Anterior cingulate cortex (tissue), 58 donors: ENCODE results near the gene FNDC3A.
"Not testable (repeated sequence)": the region's sequence is repeated elsewhere in the genome, so short reads cannot be mapped to it uniquely, and the experiment has no call there.

Experiments used
- DNase-seq, 58 donors: peaks; one replicate each; lab custom pipeline; 2025; lab: John Stamatoyannopoulos, UW

FNDC3A gene

DNA sequence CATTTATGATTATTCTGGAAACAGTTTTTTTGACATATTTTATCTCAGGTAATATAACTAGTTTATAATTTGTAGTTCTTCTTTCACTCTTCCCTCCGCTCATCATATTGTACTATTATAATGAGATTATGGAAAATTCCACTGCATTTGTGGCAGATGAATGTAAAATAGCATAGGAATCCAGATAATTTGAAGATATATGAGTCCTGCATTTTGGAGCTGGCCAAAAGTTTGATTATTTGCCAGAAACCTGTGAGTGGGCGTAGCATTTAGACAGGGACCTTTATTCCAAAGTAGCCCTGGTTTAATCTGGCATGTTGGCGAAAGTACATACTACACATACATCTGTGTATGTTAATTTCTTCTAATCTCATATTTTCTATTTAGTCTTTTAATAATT lies 65.2 kb downstream of the FNDC3A start:
- no peak for DNase-seq

GRCh38 chr13:49042476-49042875 lies 66.8 kb downstream of the FNDC3A start:
- DNase-seq: no peak

GRCh38 chr13:49044008-49044407 lies 68.3 kb downstream of the FNDC3A start:
- DNase-seq: no peak

DNA sequence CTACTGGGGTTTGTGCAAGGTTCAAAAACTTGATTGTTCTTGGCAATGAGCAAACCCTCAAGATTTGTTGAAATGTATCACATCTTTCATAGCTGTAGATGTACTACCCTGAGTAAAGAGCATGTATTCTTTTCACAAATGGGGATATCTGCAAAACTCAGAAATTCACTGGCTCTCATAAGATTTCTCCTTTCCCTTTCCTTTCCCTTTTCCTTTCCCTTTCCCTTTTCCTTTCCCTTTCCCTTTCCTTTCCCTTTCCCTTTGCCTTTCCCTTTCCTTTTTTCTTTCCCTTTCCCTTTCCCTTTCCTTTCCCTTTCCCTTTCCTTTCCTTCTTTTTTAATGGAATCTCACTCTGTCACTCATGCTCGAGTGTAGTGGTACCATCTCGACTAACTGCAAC lies 69.1 kb downstream of the FNDC3A start:
- no peak for DNase-seq

- no peak for DNase-seq
Observed at GRCh38 chr13:49046002-49046401, 70.3 kb downstream of the FNDC3A start.

DNA sequence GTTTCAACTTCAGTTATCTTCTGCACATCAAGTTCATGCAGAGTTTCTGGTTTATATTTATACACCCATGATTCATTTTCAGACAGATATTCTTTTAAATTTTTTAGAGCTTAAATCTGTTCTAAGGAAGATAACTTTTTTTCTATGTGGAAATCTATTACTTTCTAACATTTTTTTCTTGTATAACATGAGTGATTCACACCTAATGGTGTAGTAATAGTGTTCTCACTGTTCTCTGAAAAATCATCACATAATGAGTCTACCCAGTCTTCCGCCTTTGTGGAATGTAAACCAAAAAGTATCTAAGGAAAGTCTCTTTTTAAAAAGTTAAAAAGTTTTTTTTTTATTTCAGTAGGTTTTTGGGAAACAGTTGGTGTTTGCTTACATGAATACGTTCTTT lies 70.8 kb downstream of the FNDC3A start:
- no peak for DNase-seq

DNA sequence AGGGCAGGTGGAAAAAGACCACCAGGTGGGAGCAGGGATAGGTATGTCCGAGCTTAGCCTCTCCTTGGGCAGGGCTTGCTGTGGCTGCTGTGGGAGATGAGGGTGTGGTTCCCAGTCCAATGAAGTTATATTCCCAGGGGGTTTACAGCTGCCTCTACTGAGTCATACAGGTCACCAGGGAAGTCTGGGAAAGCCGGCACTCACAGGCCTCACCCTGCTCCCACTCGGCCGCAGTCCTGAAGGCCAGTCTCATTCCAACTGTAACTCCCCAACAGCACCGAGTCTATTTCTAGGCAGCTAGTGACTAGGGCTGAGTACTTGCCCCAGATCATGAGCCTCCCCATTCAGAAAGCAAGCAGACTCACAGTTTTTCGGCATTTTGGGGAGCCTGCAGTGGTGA lies 77.1 kb downstream of the FNDC3A start:
- no peak for DNase-seq

GRCh38 chr13:49053215-49053614 lies 77.5 kb downstream of the FNDC3A start:
- no peak for DNase-seq

- no peak for DNase-seq
Observed at GRCh38 chr13:49053906-49054305, 78.2 kb downstream of the FNDC3A start.

- no peak for DNase-seq
Observed at GRCh38 chr13:49055021-49055420, 79.3 kb downstream of the FNDC3A start.

- no peak for DNase-seq
Observed at GRCh38 chr13:49057176-49057575, 81.5 kb downstream of the FNDC3A start.

- no peak for DNase-seq
Observed at GRCh38 chr13:49058761-49059160, 83.0 kb downstream of the FNDC3A start.

- DNase-seq: no peak
Observed at GRCh38 chr13:49060678-49061387, 85.1 kb downstream of the FNDC3A start.

GRCh38 chr13:49061388-49061752 lies 85.7 kb downstream of the FNDC3A start:
- DNase-seq: not testable (repeated sequence)

- no peak for DNase-seq
Observed at GRCh38 chr13:49062297-49062896, 86.7 kb downstream of the FNDC3A start.

DNA sequence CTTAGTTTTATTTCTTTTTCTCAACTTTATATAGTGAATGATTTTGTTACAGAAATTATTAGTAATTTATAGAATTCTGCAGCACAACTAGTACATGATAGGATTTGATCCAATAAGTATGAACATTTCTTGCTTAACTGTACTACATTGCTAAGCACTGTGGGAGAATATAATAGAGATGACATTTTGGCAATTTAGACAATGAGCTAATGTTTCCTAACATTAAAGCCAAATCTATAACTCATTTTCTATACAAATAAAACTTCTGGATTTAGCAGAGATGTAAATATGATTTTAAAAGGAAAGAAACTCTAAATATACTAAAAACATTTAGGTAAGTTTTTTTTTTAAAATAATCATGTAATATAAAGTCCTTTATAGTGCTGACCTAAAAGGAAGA lies 87.3 kb downstream of the FNDC3A start:
- DNase-seq: no peak

GRCh38 chr13:49063497-49063896 lies 87.8 kb downstream of the FNDC3A start:
- no peak for DNase-seq

GRCh38 chr13:49064476-49064875 lies 88.8 kb downstream of the FNDC3A start:
- no peak for DNase-seq

DNA sequence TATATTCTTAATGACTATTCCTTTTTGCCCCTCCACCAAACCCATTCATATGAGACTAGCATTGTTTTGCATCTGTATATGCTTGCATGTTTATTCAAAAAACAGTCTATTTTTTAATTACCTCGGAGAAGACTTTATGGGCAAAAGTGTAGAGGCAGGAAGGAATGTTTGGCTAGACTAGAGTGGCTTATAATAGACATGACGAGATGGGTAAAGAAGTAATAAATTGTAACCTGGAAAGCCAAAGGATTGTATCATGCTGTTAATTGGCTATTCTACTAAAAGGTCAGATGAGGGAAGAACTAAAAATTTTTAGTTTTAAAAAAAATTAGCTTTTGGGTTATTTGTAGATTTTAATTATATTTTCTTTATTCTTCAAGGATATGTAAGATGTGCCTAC lies 91.1 kb downstream of the FNDC3A start:
- no peak for DNase-seq

DNA sequence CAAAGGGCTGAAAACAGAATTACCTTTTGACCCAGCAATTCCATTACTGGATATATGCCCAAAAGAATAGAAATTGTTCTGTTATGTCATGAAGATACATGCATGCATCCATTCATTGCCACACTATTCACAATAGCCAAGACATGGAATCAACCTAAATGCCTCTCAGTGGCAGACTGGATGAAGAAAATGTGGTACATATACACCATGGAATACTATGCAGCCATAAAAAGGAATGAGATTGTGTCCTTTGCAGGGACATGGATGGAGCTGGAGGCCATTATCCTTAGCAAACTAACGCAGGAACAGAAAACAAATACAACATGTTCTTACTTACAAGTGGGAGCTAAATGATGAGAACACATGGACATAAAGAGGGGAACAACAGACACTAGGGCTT lies 92.8 kb downstream of the FNDC3A start:
- DNase-seq: not testable (repeated sequence)

DNA sequence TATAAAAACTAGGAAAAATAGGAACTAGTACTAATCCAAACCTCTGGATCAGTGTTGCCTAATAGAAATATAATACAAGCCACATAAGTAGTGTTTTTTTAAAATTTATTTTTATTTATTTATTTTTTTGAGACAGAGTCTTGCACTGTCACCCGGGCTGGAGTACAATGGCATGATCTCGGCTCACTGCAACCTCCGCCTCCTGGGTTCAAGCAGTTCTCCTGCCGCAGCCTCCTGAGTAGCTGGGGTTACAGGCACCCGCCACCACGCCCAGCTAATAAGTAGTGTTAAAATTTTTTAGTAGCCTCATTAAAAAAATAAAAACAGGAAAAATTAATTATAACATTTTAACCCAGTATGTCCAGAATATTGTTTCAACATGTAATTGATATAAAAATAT lies 94.3 kb downstream of the FNDC3A start:
- DNase-seq: not testable (repeated sequence)

GRCh38 chr13:49071341-49071937 lies 95.7 kb downstream of the FNDC3A start:
- DNase-seq: no peak
